PC-9 (cell line): Measurements from ENCODE around the gene CCR5. TPM values are rescaled to one million over a fixed set of nuclear protein-coding genes. Genes with fewer than 3 reads are reported as not detected.

Experiments used
- BruUV-seq: library from RNA; stranded (reverse); fragments of 400-500 nt; replicated peaks from 2 replicates; lab custom pipeline; 2021; lab: Mats Ljungman, UMichigan
- CTCF ChIA-PET: fragments of 300-600 bp; sonication (Branson Sonifier 250); formaldehyde crosslinking; loops from one replicate; lab custom pipeline; 2022; ENCODE audit warnings: antibody characterized with exemption; lab: Charles Lee
- POLR2A ChIA-PET: fragments of 300-600 bp; sonication (Branson Sonifier 250); formaldehyde crosslinking; loops from one replicate; lab custom pipeline; 2022; ENCODE audit warnings: antibody characterized with exemption; ENCODE audit not compliant: unreplicated experiment; lab: Charles Lee
- DNase-seq, 2 experiments: peaks; one replicate each; pipeline versions ENCODE4 v3.0.0 to v3.0.0-alpha.2; 2015 to 2022; ENCODE audit warnings: mixed read lengths in 1 of 2
- H2AFZ ChIP-seq: fragments of 200-600 bp; sonication (generic); 2 replicates; pipeline ENCODE4 v1.8.1; 2017; ENCODE audit warnings: antibody characterized with exemption
- H3F3A ChIP-seq: fragments of 200-600 bp; sonication (generic); 2 replicates; pipeline ENCODE4 v1.8.1; 2017; ENCODE audit warnings: antibody characterized with exemption, mild to moderate bottlenecking, low read depth; ENCODE audit not compliant: insufficient read depth
- H3K27ac ChIP-seq: fragments of 200-600 bp; sonication (generic); 2 replicates; pipeline ENCODE4 v1.6.1; 2016; ENCODE audit warnings: mixed run types
- H3K27me3 ChIP-seq: fragments of 200-600 bp; sonication (generic); 2 replicates; pipeline ENCODE4 v1.6.1; 2016; ENCODE audit warnings: low read depth, mixed run types; ENCODE audit not compliant: insufficient read depth
- H3K36me3 ChIP-seq: fragments of 200-600 bp; sonication (generic); 2 replicates; pipeline ENCODE4 v1.6.1; 2016; ENCODE audit warnings: low read depth, mixed run types
- H3K4me1 ChIP-seq: fragments of 200-600 bp; sonication (generic); replicated peaks from 2 replicates; pipeline ENCODE4 v1.6.1; 2016; ENCODE audit warnings: mixed run types; ENCODE audit not compliant: insufficient read depth
- H3K4me2 ChIP-seq: fragments of 200-600 bp; sonication (generic); 2 replicates; pipeline ENCODE4 v1.6.1; 2017; ENCODE audit warnings: mixed run types
- H3K4me3 ChIP-seq: fragments of 200-600 bp; sonication (generic); 2 replicates; pipeline ENCODE4 v1.6.1; 2016; ENCODE audit warnings: mixed run types
- H3K79me2 ChIP-seq: fragments of 200-600 bp; sonication (generic); 2 replicates; pipeline ENCODE4 v1.6.1; 2017; ENCODE audit warnings: low read depth, mixed run types
- H3K9me2 ChIP-seq: fragments of 200-600 bp; sonication (generic); 2 replicates; pipeline ENCODE4 v1.8.1; 2017; ENCODE audit warnings: mild to moderate bottlenecking; ENCODE audit not compliant: insufficient read depth
- H3K9me3 ChIP-seq: fragments of 200-600 bp; sonication (generic); 2 replicates; pipeline ENCODE4 v1.8.1; 2016; ENCODE audit warnings: low read depth; ENCODE audit not compliant: insufficient read depth
- H4K20me1 ChIP-seq: fragments of 200-600 bp; sonication (generic); 2 replicates; pipeline ENCODE4 v1.8.1; 2017; ENCODE audit not compliant: insufficient read depth
- EZH2 ChIP-seq: fragments of 200-600 bp; sonication (generic); IDR thresholded peaks from 2 replicates; pipeline ENCODE4 v1.8.0; 2017; ENCODE audit warnings: antibody characterized with exemption, low read depth
- intact Hi-C: fragments of 100-400 bp; cut with micrococcal nuclease; formaldehyde crosslinking; loops from one replicate; pipeline ENCODE4 v1.10.0; 2022; ENCODE audit not compliant: unreplicated experiment
- total RNA-seq: library from RNA; stranded (reverse); gene quantifications from 2 replicates; pipeline ENCODE4 v1.2.3, GENCODE V29; 2021
- TF ChIP-seq, protein P1 (sequence below): fragments of 200-600 bp; sonication (generic); conservative IDR thresholded peaks from 2 replicates; pipeline ENCODE4 v1.6.1; 2017; ENCODE audit warnings: mixed run types, antibody characterized with exemption, mild to moderate bottlenecking, moderate library complexity

Gene CCR5
- total RNA-seq, 1 experiment from 2014 or later, result not detected

DNA sequence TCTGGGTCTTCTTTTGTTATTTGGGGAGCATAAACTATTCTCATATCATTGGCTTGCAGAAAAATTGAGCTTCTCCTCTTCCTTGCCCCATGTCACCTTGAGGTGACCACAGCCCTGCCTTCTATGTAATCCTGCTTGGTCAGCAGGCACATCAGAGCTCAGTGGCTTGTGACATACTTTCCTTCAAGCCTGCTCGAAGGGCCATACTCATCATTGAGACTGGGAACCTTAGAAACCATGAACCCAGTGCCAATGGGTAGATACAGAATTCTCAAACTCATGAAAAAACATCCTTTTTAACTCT is 20.5 kb upstream of the CCR5 start:
- H3K27ac ChIP-seq, result no peak overlapping the region

DNA sequence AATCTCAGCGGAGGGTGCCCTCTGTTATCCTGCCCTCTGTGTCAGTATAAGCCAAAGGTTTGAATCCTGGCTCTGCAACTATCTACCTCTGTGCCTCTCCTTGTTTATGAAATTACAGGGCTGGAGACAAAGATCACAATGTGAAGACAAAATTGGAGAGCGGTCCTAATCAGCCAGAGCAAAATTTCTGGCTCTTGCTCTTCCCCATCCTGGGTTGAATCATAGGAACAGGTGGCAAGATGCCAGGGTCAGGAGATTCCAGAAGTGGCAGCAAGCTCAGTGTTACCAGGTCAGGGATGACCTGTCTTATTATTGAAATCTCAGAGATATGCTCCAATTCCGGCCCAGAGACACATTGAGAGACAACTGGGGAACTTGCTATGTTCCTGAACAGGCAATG is 19.1 kb upstream of the CCR5 start:
- Histone ChIP-seq H3F3A (no peaks in the 10 kb centered on the region), H3K4me3 (no peak overlapping the region), H3K9me2 (no peaks in the 10 kb centered on the region), H3K9me3 (no peaks in the 10 kb centered on the region; the same call in 1 of the 2 replicates), H3K36me3 (no peaks in the 10 kb centered on the region), H3K4me2 (no peak overlapping the region), H3K4me1 (0 out of 2 replicates have a peak, but pooled peaks cover 14% of the 10 kb centered on the region), H4K20me1 (no peaks in the 10 kb centered on the region), H2AFZ (no peak overlapping the region), H3K27me3 (no peaks in the 10 kb centered on the region), H3K27ac (no peak overlapping the region), H3K79me2 (no peaks in the 10 kb centered on the region)
- ChIA-PET CTCF (no interaction called here), POLR2A (interaction anchor here (0.7 kb wide), 1 partner anchor 30 kb away, joined by 5 read pairs; no protein-coding TSS in a partner anchor)
- BruUV-seq, result no TSS peak
- TF ChIP-seq, protein P1, sequence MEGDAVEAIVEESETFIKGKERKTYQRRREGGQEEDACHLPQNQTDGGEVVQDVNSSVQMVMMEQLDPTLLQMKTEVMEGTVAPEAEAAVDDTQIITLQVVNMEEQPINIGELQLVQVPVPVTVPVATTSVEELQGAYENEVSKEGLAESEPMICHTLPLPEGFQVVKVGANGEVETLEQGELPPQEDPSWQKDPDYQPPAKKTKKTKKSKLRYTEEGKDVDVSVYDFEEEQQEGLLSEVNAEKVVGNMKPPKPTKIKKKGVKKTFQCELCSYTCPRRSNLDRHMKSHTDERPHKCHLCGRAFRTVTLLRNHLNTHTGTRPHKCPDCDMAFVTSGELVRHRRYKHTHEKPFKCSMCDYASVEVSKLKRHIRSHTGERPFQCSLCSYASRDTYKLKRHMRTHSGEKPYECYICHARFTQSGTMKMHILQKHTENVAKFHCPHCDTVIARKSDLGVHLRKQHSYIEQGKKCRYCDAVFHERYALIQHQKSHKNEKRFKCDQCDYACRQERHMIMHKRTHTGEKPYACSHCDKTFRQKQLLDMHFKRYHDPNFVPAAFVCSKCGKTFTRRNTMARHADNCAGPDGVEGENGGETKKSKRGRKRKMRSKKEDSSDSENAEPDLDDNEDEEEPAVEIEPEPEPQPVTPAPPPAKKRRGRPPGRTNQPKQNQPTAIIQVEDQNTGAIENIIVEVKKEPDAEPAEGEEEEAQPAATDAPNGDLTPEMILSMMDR, result no peak
- no peak for TF ChIP-seq EZH2
- no peak for DNase-seq
- intact Hi-C loops, result no loop called here

More for the DNA sequence above, 20.5 kb upstream of the CCR5 start:
- no peaks in the 10 kb centered on the region for H4K20me1 ChIP-seq
- H2AFZ ChIP-seq, result no peak overlapping the region
- H3K4me2 ChIP-seq, result no peak overlapping the region
- no peak for DNase-seq
- H3F3A ChIP-seq, result no peaks in the 10 kb centered on the region
- no peaks in the 10 kb centered on the region for H3K36me3 ChIP-seq
- H3K27me3 ChIP-seq, result no peaks in the 10 kb centered on the region
- no peaks in the 10 kb centered on the region; the same call in 1 of the 2 replicates for H3K9me3 ChIP-seq
- TF ChIP-seq, protein P1, result no peak
- no peak for TF ChIP-seq EZH2
- H3K9me2 ChIP-seq, result no peaks in the 10 kb centered on the region
- 0 out of 2 replicates have a peak, but pooled peaks cover 14% of the 10 kb centered on the region for H3K4me1 ChIP-seq
- intact Hi-C loops, result no loop called here
- POLR2A ChIA-PET, result no interaction called here
- no peaks in the 10 kb centered on the region for H3K79me2 ChIP-seq
- no peak overlapping the region for H3K4me3 ChIP-seq
- CTCF ChIA-PET, result no interaction called here
- BruUV-seq, result no TSS peak

DNA sequence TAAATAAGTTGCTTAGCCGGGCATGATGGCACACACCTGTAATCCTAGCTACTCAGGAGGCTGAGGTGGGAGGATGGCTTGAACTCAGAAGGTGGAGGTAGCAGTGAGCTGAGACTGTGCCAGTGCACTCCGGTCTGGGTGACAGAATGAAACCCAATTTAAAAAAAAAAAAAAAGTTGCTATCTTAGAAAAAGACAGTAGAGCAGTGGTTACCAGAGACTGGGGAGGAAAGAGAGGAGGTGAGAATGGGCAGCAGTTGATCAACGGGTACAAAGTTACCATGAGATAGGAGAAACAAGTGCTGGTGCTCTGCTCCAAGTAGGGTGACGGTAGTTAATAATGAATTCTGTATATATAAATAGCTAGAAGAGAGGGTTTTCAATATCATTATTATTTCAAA is 17.7 kb upstream of the CCR5 start:
- TF ChIP-seq, protein P1, result no peak
- no peak for TF ChIP-seq EZH2
- no TSS peak for BruUV-seq
- no peak overlapping the region for H2AFZ ChIP-seq
- H3K36me3 ChIP-seq, result no peaks in the 10 kb centered on the region
- CTCF ChIA-PET, result no interaction called here
- no peaks in the 10 kb centered on the region for H3K79me2 ChIP-seq
- intact Hi-C loops, result no loop called here
- H3K4me2 ChIP-seq, result no peak overlapping the region
- no peaks in the 10 kb centered on the region for H3F3A ChIP-seq
- H3K27me3 ChIP-seq, result no peaks in the 10 kb centered on the region
- no peak overlapping the region for H3K4me3 ChIP-seq
- 0 out of 2 replicates have a peak, but pooled peaks cover 14% of the 10 kb centered on the region for H3K4me1 ChIP-seq
- H3K9me3 ChIP-seq, result no peaks in the 10 kb centered on the region
- POLR2A ChIA-PET, result no interaction called here
- H4K20me1 ChIP-seq, result no peaks in the 10 kb centered on the region
- no peaks in the 10 kb centered on the region for H3K9me2 ChIP-seq
- no peak for DNase-seq
- H3K27ac ChIP-seq, result no peak overlapping the region
